ENCODE data around the gene EXOSC7.
A peak's percentile ranks its signal among the peaks of the same experiment; 100 is the strongest.

Gene EXOSC7

GRCh38 chr3:44995142-44995770 lies 19.2 kb downstream of the EXOSC7 start:
- ATAC-seq, result peak; percentile 21; the same call in 2 of the 3 replicates
- no peak for TF ChIP-seq ZNF565 (CRISPR knock-in tag; conservative IDR thresholded peaks at IDR 0.05; ENCODE audit: low read depth)
- TF ChIP-seq, protein P1, sequence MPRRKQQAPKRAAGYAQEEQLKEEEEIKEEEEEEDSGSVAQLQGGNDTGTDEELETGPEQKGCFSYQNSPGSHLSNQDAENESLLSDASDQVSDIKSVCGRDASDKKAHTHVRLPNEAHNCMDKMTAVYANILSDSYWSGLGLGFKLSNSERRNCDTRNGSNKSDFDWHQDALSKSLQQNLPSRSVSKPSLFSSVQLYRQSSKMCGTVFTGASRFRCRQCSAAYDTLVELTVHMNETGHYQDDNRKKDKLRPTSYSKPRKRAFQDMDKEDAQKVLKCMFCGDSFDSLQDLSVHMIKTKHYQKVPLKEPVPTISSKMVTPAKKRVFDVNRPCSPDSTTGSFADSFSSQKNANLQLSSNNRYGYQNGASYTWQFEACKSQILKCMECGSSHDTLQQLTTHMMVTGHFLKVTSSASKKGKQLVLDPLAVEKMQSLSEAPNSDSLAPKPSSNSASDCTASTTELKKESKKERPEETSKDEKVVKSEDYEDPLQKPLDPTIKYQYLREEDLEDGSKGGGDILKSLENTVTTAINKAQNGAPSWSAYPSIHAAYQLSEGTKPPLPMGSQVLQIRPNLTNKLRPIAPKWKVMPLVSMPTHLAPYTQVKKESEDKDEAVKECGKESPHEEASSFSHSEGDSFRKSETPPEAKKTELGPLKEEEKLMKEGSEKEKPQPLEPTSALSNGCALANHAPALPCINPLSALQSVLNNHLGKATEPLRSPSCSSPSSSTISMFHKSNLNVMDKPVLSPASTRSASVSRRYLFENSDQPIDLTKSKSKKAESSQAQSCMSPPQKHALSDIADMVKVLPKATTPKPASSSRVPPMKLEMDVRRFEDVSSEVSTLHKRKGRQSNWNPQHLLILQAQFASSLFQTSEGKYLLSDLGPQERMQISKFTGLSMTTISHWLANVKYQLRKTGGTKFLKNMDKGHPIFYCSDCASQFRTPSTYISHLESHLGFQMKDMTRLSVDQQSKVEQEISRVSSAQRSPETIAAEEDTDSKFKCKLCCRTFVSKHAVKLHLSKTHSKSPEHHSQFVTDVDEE (CRISPR knock-in tag; IDR thresholded peaks at IDR 0.05), result no peak
- TF ChIP-seq TCF4 (CRISPR knock-in tag; IDR thresholded peaks at IDR 0.05; ENCODE audit: borderline replicate concordance), result peak; percentile 93
- TF ChIP-seq OSR1 (CRISPR knock-in tag; IDR thresholded peaks at IDR 0.05), result no peak

- TF ChIP-seq ZNF565 (CRISPR knock-in tag; conservative IDR thresholded peaks at IDR 0.05; ENCODE audit: low read depth) (no peak), CREB5 (CRISPR knock-in tag; IDR thresholded peaks at IDR 0.05; ENCODE audit: low read depth) (no peak), CSRNP3 (CRISPR knock-in tag; IDR thresholded peaks at IDR 0.05) (no peak), PATZ1 (CRISPR knock-in tag; IDR thresholded peaks at IDR 0.05; ENCODE audit: borderline replicate concordance) (no peak), PPARA (CRISPR knock-in tag; IDR thresholded peaks at IDR 0.05; ENCODE audit: borderline replicate concordance) (no peak), GLIS3 (CRISPR knock-in tag; IDR thresholded peaks at IDR 0.05) (no peak), ZNF8 (CRISPR knock-in tag; IDR thresholded peaks at IDR 0.05) (no peak), ZFP3 (CRISPR knock-in tag; IDR thresholded peaks at IDR 0.05) (no peak), TCF4 (CRISPR knock-in tag; IDR thresholded peaks at IDR 0.05; ENCODE audit: borderline replicate concordance) (peak; percentile 53; the same call in 1 of the 2 replicates), ISL1 (CRISPR knock-in tag; IDR thresholded peaks at IDR 0.05) (0 out of 2 replicates have a peak, but pooled peaks have one; percentile 23)
- TF ChIP-seq, protein P1 (CRISPR knock-in tag; IDR thresholded peaks at IDR 0.05), result peak; percentile 63; the same call in 1 of the 2 replicates
- ATAC-seq, result no peak; the same call in 2 of the 3 replicates
Measured at GRCh38 chr3:44996556-44996969, 20.5 kb downstream of the EXOSC7 start.

DNA sequence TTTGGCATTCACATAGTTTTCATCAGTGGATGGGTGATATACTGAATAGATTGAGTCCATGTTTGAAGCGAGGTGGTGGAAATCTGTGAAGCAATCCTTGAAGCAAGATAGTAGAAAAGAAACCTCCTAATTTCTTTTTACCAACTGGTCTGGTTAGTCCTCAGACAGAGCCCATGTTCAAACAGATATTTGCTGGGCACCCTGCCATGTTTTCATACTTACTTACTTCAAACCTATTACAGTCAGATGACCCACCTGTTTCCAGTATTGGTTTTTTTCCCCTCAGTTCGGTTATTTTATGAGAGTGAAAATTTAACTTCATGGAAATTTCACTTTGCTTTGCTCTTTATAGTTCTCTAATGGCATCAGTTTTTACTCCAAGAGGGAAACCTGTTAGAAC lies 23.7 kb downstream of the EXOSC7 start:
- ATAC-seq, result no peak
- no peak for TF ChIP-seq TOX (CRISPR knock-in tag; IDR thresholded peaks at IDR 0.05; ENCODE audit: borderline replicate concordance)
- no peak for TF ChIP-seq OSR1 (CRISPR knock-in tag; IDR thresholded peaks at IDR 0.05)
- TF ChIP-seq ARNTL (CRISPR knock-in tag; IDR thresholded peaks at IDR 0.05; ENCODE audit: borderline replicate concordance, low read depth), result no peak
- no peak for TF ChIP-seq ZFP30 (CRISPR knock-in tag; IDR thresholded peaks at IDR 0.05)
- TF ChIP-seq ZNF70 (CRISPR knock-in tag; IDR thresholded peaks at IDR 0.05), result no peak
- no peak for TF ChIP-seq GLIS3 (CRISPR knock-in tag; IDR thresholded peaks at IDR 0.05)
- TF ChIP-seq PPARA (CRISPR knock-in tag; IDR thresholded peaks at IDR 0.05; ENCODE audit: borderline replicate concordance), result no peak
- no peak for TF ChIP-seq SNAI2 (CRISPR knock-in tag; IDR thresholded peaks at IDR 0.05)
- TF ChIP-seq CREB5 (CRISPR knock-in tag; IDR thresholded peaks at IDR 0.05; ENCODE audit: low read depth), result no peak
- no peak for TF ChIP-seq ISL1 (CRISPR knock-in tag; IDR thresholded peaks at IDR 0.05)
- no peak for TF ChIP-seq ZNF8 (CRISPR knock-in tag; IDR thresholded peaks at IDR 0.05)
- TF ChIP-seq POU6F1 (CRISPR knock-in tag; IDR thresholded peaks at IDR 0.05; ENCODE audit: borderline replicate concordance, low read depth), result no peak
